Neuronal stem cell (in vitro differentiated cells): ENCODE measurements around the gene FAM181A.
A peak's percentile ranks its signal among the peaks of the same experiment; 100 is the strongest.

ENCODE experiments used
- DNase-seq: peaks from one replicate; pipeline ENCODE4 v3.0.0-alpha.2; 2013; ENCODE audit warnings: low spot score
- H2AFZ ChIP-seq: one replicate; pipeline ENCODE4 v1.6.1; 2013; ENCODE audit warnings: mild to moderate bottlenecking, low read length, inconsistent platforms
- H2AK5ac ChIP-seq: 2 replicates; pipeline ENCODE4 v1.6.1; 2013; ENCODE audit warnings: low read depth, mild to moderate bottlenecking, inconsistent platforms, low read length, moderate library complexity, mixed read lengths
- H2BK120ac ChIP-seq: 2 replicates; pipeline ENCODE4 v1.6.1; 2013; ENCODE audit warnings: low read depth, mild to moderate bottlenecking, inconsistent platforms, low read length, moderate library complexity, mixed read lengths
- H2BK12ac ChIP-seq: one replicate; pipeline ENCODE4 v1.6.1; 2013; ENCODE audit warnings: low read length, inconsistent platforms
- H2BK15ac ChIP-seq: 2 replicates; pipeline ENCODE4 v1.6.1; 2013; ENCODE audit warnings: mild to moderate bottlenecking, low read length, inconsistent platforms, mixed read lengths
- H2BK5ac ChIP-seq: one replicate; pipeline ENCODE4 v1.6.1; 2013; ENCODE audit warnings: inconsistent platforms, mild to moderate bottlenecking, low read length, moderate library complexity
- H3K14ac ChIP-seq: one replicate; pipeline ENCODE4 v1.6.1; 2013; ENCODE audit warnings: low read length, inconsistent platforms
- H3K18ac ChIP-seq: 2 replicates; pipeline ENCODE4 v1.6.1; 2013; ENCODE audit warnings: low read length, inconsistent platforms
- H3K23ac ChIP-seq: 2 replicates; pipeline ENCODE4 v1.6.1; 2013; ENCODE audit warnings: low read depth, mild to moderate bottlenecking, mixed read lengths, low read length, inconsistent platforms; ENCODE audit not compliant: poor library complexity
- H3K27ac ChIP-seq: replicated peaks from 3 replicates; pipeline ENCODE4 v1.5.1; 2013; ENCODE audit warnings: low read length, inconsistent platforms
- H3K27me3 ChIP-seq, 3 experiments: 2 replicates each; pipeline ENCODE4 v1.6.1; 2013; ENCODE audit warnings: low read length in 3 of 3, mild to moderate bottlenecking in 2 of 3, inconsistent platforms in 1 of 3, low read depth in 1 of 3, mixed read lengths in 1 of 3, moderate library complexity in 1 of 3; ENCODE audit not compliant: control insufficient read depth in 3 of 3, insufficient read depth in 3 of 3
- H3K36me3 ChIP-seq, 2 donors: replicated peaks in 1 of 2; 2 replicates each; pipeline ENCODE4 v1.6.1; 2013; ENCODE audit warnings: low read length in 2 of 2; ENCODE audit not compliant: control insufficient read depth in 2 of 2, insufficient read depth in 2 of 2
- H3K4ac ChIP-seq: 2 replicates; pipeline ENCODE4 v1.6.1; 2013; ENCODE audit warnings: inconsistent platforms, mild to moderate bottlenecking, low read length, moderate library complexity
- H3K4me1 ChIP-seq, 2 donors: 1 replicate in 1 of 2; 2 replicates in 1 of 2; pipeline ENCODE4 v1.6.1; 2013; ENCODE audit warnings: low read length in 2 of 2, low read depth in 1 of 2; ENCODE audit not compliant: control insufficient read depth in 2 of 2, insufficient read depth in 1 of 2
- H3K4me2 ChIP-seq: one replicate; pipeline ENCODE4 v1.6.1; 2013; ENCODE audit warnings: mild to moderate bottlenecking, low read length, inconsistent platforms; ENCODE audit not compliant: insufficient read depth, poor library complexity, severe bottlenecking
- H3K4me3 ChIP-seq, 2 donors: 2 replicates each; pipeline ENCODE4 v1.5.1; 2013; ENCODE audit warnings: low read length in 2 of 2, mild to moderate bottlenecking in 2 of 2, inconsistent platforms in 1 of 2, moderate library complexity in 1 of 2
- H3K79me1 ChIP-seq: one replicate; pipeline ENCODE4 v1.6.1; 2013; ENCODE audit warnings: low read depth, mild to moderate bottlenecking, inconsistent platforms, low read length, moderate library complexity
- H3K9ac ChIP-seq: one replicate; pipeline ENCODE4 v1.6.1; 2013; ENCODE audit warnings: mild to moderate bottlenecking, low read depth, low read length, inconsistent platforms; ENCODE audit not compliant: poor library complexity
- H3K9me3 ChIP-seq, 2 donors: replicated peaks in 1 of 2; 2 replicates each; pipeline versions ENCODE3 to v1.6.1; 2013; ENCODE audit warnings: low read length in 2 of 2, mild to moderate bottlenecking in 2 of 2, inconsistent platforms in 1 of 2, low read depth in 1 of 2, mixed read lengths in 1 of 2, moderate library complexity in 1 of 2; ENCODE audit not compliant: control insufficient read depth in 2 of 2, insufficient read depth in 1 of 2
- H4K8ac ChIP-seq: one replicate; pipeline ENCODE4 v1.6.1; 2013; ENCODE audit warnings: low read depth, mild to moderate bottlenecking, inconsistent platforms, low read length, moderate library complexity
- H4K91ac ChIP-seq: one replicate; pipeline ENCODE4 v1.6.1; 2013; ENCODE audit warnings: low read length, low read depth, mild to moderate bottlenecking, inconsistent platforms; ENCODE audit not compliant: poor library complexity
- WGBS, 2 donors: extraction: QIAGEN DNeasy Blood & Tissue Kit; methylation state at CpG; one replicate each; pipeline ENCODE4 v1.1.7; 2013; ENCODE audit warnings: missing lambda C conversion rate in 2 of 2, mixed read lengths in 1 of 2; ENCODE audit not compliant: insufficient read length in 2 of 2, insufficient replicate concordance in 1 of 2; ENCODE audit errors: extremely low coverage in 2 of 2; 5-methylcytosine and 5-hydroxymethylcytosine counted together

The FAM181A gene

GRCh38 chr14:93972618-93973205, 45.6 kb downstream of the FAM181A start:
- H2AK5ac ChIP-seq = no peak overlapping the region
- no peak overlapping the region for H3K14ac ChIP-seq
- H3K36me3 ChIP-seq = no peaks in the 10 kb centered on the region
- H3K4ac ChIP-seq = no peak overlapping the region
- no peak overlapping the region for H3K18ac ChIP-seq
- no peaks in the 10 kb centered on the region for H3K9me3 ChIP-seq
- H2BK15ac ChIP-seq = no peak overlapping the region
- no peak overlapping the region for H2AFZ ChIP-seq
- H3K4me3 ChIP-seq = no peak overlapping the region
- H3K9ac ChIP-seq = no peak overlapping the region
- H3K79me1 ChIP-seq = no peaks in the 10 kb centered on the region
- peaks cover 0 to 10% of the 10 kb centered on the region in 2 donors for H3K4me1 ChIP-seq
- peaks cover 0 to 28% (median 0%) of the 10 kb centered on the region in 3 experiments for H3K27me3 ChIP-seq
- H2BK120ac ChIP-seq = no peak overlapping the region
- no peak overlapping the region for H3K27ac ChIP-seq
- DNase-seq = no peak
- H2BK12ac ChIP-seq = no peak overlapping the region
- H3K23ac ChIP-seq = no peak overlapping the region
- no peak overlapping the region for H2BK5ac ChIP-seq
- H4K8ac ChIP-seq = no peak overlapping the region
- WGBS, 2 donors = no CpG with 5 or more reads among the region's 6 CpGs
- H4K91ac ChIP-seq = no peak overlapping the region
- H3K4me2 ChIP-seq = no peak overlapping the region

DNA sequence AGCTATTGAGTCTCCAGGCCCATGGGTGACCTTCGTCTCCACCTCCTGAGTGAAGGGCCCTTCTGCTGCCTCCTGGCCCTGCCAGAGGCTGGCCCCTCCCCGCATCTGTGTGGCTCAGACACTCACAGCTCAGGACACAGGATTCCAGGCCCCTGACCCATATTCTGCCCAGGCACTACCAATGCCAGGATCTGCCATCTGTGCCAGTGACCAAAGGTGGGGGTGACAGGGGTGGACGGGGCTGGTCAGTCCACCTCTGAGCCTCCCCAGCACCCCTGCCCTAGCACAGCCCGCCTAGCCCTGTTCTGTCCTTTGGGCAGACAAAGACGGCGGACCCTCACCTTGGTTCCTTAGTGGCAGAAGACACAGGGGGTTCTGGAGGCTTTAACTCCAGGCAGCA, 46.5 kb downstream of the FAM181A start:
- no peaks in the 10 kb centered on the region for H3K9me3 ChIP-seq
- H2BK120ac ChIP-seq = no peak overlapping the region
- H2AFZ ChIP-seq = no peak overlapping the region
- no peak overlapping the region for H3K27ac ChIP-seq
- peak overlapping the region; percentile 77 for H2BK15ac ChIP-seq
- no peak overlapping the region for H2BK12ac ChIP-seq
- H3K4me2 ChIP-seq = no peak overlapping the region
- H4K8ac ChIP-seq = no peak overlapping the region
- H3K27me3 ChIP-seq = peaks cover 0 to 19% (median 0%) of the 10 kb centered on the region in 3 experiments
- H2BK5ac ChIP-seq = no peak overlapping the region
- peak overlapping the region; percentile 25 for H3K9ac ChIP-seq
- H4K91ac ChIP-seq = no peak overlapping the region
- H3K36me3 ChIP-seq = no peaks in the 10 kb centered on the region
- H3K14ac ChIP-seq = no peak overlapping the region
- peak overlapping the region; percentile 4 for H3K23ac ChIP-seq
- H3K18ac ChIP-seq = peak overlapping the region; percentile 92
- no peak overlapping the region for H3K4ac ChIP-seq
- peaks cover 0 to 10% of the 10 kb centered on the region in 2 donors for H3K4me1 ChIP-seq
- H3K79me1 ChIP-seq = no peaks in the 10 kb centered on the region
- WGBS, 2 donors = no CpG with 5 or more reads among the region's 6 CpGs
- peak overlapping the region; percentile 61 for H2AK5ac ChIP-seq
- DNase-seq = no peak
- no peak overlapping the region for H3K4me3 ChIP-seq

- Histone ChIP-seq H2BK15ac (no peak overlapping the region), H3K23ac (no peak overlapping the region), H3K18ac (no peak overlapping the region), H3K27ac (no peak overlapping the region), H3K4me2 (no peak overlapping the region), H2AFZ (no peak overlapping the region), H3K79me1 (no peaks in the 10 kb centered on the region), H2BK12ac (no peak overlapping the region), H3K14ac (no peak overlapping the region), H3K4ac (no peak overlapping the region), H3K4me3 (no peak overlapping the region), H2AK5ac (no peak overlapping the region), H4K91ac (no peak overlapping the region), H4K8ac (peak overlapping the region; percentile 74), H3K9ac (no peak overlapping the region), H3K9me3 (no peaks in the 10 kb centered on the region), H3K27me3 (peaks cover 0 to 13% (median 0%) of the 10 kb centered on the region in 3 experiments), H2BK5ac (no peak overlapping the region), H3K36me3 (no peaks in the 10 kb centered on the region), H2BK120ac (no peak overlapping the region), H3K4me1 (peaks cover 0 to 10% of the 10 kb centered on the region in 2 donors)
- DNase-seq = no peak
- WGBS, 2 donors = no CpG with 5 or more reads among the region's 6 CpGs
These were observed 47.2 kb downstream of the FAM181A start for GRCh38 chr14:93974299-93974698.

GRCh38 chr14:93974833-93975232, 47.7 kb downstream of the FAM181A start:
- Histone ChIP-seq H3K4me3 (peak overlapping the region in 1 of 2 donors; percentile 43), H3K4me1 (peaks cover 0 to 10% of the 10 kb centered on the region in 2 donors), H2AK5ac (peak overlapping the region; percentile 76), H3K14ac (peak overlapping the region; percentile 58), H3K4me2 (no peak overlapping the region), H3K27me3 (peaks cover 0 to 13% (median 0%) of the 10 kb centered on the region in 3 experiments), H4K8ac (peak overlapping the region; percentile 74), H3K79me1 (no peaks in the 10 kb centered on the region), H3K18ac (peak overlapping the region; percentile 61), H4K91ac (peak overlapping the region; percentile 54), H3K9ac (peak overlapping the region; percentile 7), H2AFZ (no peak overlapping the region), H3K23ac (peak overlapping the region; percentile 31), H3K36me3 (no peaks in the 10 kb centered on the region), H2BK12ac (no peak overlapping the region), H2BK15ac (peak overlapping the region; percentile 33), H3K4ac (peak overlapping the region; percentile 45), H2BK5ac (no peak overlapping the region), H2BK120ac (peak overlapping the region; percentile 47), H3K9me3 (no peaks in the 10 kb centered on the region), H3K27ac (no peak overlapping the region)
- WGBS, 2 donors = no CpG with 5 or more reads among the region's 12 CpGs
- DNase-seq = no peak
